Ishikawa (cell line): ENCODE measurements around the gene IKZF2.
A peak's percentile ranks its signal among the peaks of the same experiment; 100 is the strongest.

Experiments
- CEBPB ChIP-seq: IDR thresholded peaks from 2 replicates; pipeline ENCODE4 v1.6.1; 2012
- CREB1 ChIP-seq: IDR thresholded peaks from 2 replicates; pipeline ENCODE4 v1.6.1; 2012; ENCODE audit warnings: low read depth
- EGR1 ChIP-seq: IDR thresholded peaks from 2 replicates; pipeline ENCODE4 v1.6.1; 2012
- EP300 ChIP-seq: IDR thresholded peaks from 2 replicates; pipeline ENCODE4 v1.6.1; 2012; ENCODE audit warnings: borderline replicate concordance
- FOXM1 ChIP-seq: IDR thresholded peaks from 2 replicates; pipeline ENCODE4 v1.6.1; 2012; ENCODE audit warnings: low read depth, borderline replicate concordance
- NFIC ChIP-seq: IDR thresholded peaks from 2 replicates; pipeline ENCODE4 v1.6.1; 2012
- RAD21 ChIP-seq: IDR thresholded peaks from 2 replicates; pipeline ENCODE4 v1.6.1; 2012; ENCODE audit warnings: low read depth
- TAF1 ChIP-seq: IDR thresholded peaks from 2 replicates; pipeline ENCODE4 v1.6.1; 2012; ENCODE audit warnings: low read depth, mild to moderate bottlenecking
- TCF12 ChIP-seq: IDR thresholded peaks from 2 replicates; pipeline ENCODE4 v1.6.1; 2012; ENCODE audit warnings: low read depth
- TEAD4 ChIP-seq: IDR thresholded peaks from 2 replicates; pipeline ENCODE4 v1.6.1; 2012
- YY1 ChIP-seq: IDR thresholded peaks from 2 replicates; pipeline ENCODE4 v1.6.1; 2012; ENCODE audit warnings: low read depth
- ZBTB7A ChIP-seq: IDR thresholded peaks from 2 replicates; pipeline ENCODE4 v1.6.1; 2012; ENCODE audit warnings: low read depth
- TF ChIP-seq, protein P1 (sequence below): IDR thresholded peaks from 2 replicates; pipeline ENCODE4 v1.6.1; 2012; ENCODE audit warnings: low read depth, mild to moderate bottlenecking
- TF ChIP-seq, protein P2 (sequence below): IDR thresholded peaks from 2 replicates; pipeline ENCODE4 v1.6.1; 2012
- TF ChIP-seq, protein P3 (sequence below): IDR thresholded peaks from 2 replicates; pipeline ENCODE4 v1.6.1; 2012

IKZF2 gene

DNA sequence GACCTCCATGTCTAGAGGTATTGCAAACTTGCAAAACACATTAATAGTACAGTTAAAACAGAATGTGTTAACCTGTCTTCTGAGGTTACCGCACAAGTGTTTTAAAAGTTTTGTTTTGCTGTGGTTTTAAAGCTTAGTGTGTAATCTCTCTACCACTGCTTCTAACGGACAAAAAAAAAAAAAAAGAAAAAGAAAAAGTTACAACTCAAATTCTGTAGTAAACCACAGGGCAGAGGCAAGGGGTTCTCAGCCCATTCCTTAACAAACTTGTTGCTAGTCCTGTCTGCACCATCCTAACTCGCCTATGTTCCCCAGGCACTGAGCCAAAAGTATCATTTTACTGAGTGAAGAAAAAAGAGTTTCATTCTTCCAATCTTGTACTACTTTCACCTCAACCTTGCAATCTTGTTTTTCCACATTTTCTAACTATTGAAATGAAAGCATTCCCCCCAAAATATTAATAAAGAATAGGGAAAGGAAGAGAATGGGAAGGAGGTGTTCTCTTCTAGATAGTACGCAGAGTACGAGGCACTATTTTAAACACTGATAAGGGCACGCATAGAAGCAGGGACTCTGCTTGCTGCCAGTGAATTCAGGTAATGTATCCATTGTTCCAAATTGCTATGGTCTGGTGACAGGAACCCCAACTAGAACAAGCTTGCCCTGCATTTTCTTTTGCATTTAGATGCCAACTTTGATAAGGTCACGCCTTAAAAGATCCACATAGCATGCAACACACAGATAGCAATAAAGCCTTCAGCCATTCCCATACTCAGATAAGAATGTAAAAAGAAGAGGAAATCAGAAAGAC is 47.1 kb downstream of the IKZF2 start:
- TF ChIP-seq NFIC (peak; percentile 81), TEAD4 (no peak), YY1 (no peak), ZBTB7A (no peak)

DNA sequence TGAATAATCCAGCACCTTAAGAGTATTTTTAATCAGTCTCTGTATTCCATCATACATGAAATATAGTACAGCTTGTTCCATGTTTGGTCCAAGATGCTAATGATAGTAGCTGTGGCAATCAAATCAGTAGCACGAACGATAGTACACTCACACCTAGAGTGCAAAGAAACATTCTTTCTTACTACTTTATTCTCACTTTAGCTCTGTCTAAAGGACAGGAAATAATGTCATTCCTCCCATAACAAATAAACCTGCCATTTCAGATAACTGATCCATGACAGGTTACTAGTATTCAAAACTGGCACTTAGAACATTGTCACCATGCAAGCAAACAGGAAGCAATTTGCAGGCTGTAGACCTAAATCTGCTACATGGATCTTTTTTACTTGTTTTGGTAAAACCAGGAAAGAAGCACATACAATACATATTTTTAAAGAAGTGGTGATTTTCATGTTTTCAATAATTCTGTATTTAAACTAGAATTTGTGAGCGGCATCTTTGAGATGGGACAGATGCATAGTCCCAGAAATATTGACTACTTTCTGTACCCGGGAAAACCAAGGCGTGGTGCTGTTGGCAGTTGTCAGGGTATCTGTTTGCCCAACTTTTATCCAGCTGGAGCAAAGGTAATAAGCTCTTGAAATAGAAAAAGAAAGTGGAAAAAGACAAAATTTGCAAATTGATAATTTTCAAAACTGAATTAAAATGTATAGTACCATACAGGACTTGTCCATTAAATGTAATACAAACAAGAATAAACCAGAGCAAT is 49.5 kb downstream of the IKZF2 start:
- TF ChIP-seq, protein P1, sequence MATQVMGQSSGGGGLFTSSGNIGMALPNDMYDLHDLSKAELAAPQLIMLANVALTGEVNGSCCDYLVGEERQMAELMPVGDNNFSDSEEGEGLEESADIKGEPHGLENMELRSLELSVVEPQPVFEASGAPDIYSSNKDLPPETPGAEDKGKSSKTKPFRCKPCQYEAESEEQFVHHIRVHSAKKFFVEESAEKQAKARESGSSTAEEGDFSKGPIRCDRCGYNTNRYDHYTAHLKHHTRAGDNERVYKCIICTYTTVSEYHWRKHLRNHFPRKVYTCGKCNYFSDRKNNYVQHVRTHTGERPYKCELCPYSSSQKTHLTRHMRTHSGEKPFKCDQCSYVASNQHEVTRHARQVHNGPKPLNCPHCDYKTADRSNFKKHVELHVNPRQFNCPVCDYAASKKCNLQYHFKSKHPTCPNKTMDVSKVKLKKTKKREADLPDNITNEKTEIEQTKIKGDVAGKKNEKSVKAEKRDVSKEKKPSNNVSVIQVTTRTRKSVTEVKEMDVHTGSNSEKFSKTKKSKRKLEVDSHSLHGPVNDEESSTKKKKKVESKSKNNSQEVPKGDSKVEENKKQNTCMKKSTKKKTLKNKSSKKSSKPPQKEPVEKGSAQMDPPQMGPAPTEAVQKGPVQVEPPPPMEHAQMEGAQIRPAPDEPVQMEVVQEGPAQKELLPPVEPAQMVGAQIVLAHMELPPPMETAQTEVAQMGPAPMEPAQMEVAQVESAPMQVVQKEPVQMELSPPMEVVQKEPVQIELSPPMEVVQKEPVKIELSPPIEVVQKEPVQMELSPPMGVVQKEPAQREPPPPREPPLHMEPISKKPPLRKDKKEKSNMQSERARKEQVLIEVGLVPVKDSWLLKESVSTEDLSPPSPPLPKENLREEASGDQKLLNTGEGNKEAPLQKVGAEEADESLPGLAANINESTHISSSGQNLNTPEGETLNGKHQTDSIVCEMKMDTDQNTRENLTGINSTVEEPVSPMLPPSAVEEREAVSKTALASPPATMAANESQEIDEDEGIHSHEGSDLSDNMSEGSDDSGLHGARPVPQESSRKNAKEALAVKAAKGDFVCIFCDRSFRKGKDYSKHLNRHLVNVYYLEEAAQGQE: no peak
- TF ChIP-seq TEAD4 (no peak), YY1 (no peak), TAF1 (no peak), ZBTB7A (no peak), TCF12 (no peak), RAD21 (no peak), FOXM1 (no peak), EP300 (no peak), NFIC (no peak), CEBPB (no peak)
- TF ChIP-seq, protein P2, sequence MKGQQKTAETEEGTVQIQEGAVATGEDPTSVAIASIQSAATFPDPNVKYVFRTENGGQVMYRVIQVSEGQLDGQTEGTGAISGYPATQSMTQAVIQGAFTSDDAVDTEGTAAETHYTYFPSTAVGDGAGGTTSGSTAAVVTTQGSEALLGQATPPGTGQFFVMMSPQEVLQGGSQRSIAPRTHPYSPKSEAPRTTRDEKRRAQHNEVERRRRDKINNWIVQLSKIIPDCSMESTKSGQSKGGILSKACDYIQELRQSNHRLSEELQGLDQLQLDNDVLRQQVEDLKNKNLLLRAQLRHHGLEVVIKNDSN: no peak

DNA sequence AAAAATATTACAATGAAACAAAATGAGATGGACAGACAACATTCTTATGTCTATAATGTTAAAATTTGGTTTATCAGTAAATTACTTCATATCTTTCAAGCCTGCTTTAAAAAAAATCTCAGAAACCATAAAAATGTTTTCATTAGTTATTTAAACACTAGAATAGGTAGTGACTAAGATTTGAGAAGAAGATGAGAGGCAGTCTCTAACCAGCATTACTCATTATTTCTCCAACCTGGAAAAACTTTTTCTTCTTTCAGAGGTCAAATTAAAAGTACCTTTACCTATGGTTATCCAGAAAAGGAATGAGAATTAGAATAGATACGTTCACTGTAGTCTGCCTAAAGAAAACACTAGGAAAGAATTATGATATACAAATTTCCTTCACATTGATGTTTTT is 50.3 kb downstream of the IKZF2 start:
- no peak for TF ChIP-seq ZBTB7A

DNA sequence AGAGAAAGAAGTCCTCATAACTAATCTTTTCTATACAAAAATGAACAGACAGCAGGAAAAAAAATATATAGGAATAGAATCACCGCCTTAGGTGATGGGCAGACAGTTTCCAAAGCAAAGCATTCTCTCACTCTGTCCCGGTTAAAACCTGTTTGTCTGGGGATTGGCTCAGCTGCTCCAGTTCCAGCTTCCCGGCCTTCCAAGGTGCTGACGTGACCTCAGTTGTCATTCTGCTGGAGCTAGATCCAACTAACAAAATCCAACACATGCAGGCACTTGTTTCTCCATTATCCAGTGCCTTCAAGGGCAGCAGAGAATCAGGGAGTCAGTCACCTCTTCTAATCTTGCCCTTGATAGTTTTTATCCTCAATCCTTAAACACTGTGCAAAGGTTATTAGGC is 52.8 kb downstream of the IKZF2 start:
- TF ChIP-seq CEBPB (no peak), CREB1 (no peak), TEAD4 (no peak), ZBTB7A (no peak), FOXM1 (no peak), TAF1 (no peak), TCF12 (no peak), RAD21 (no peak), NFIC (no peak), EGR1 (no peak), EP300 (no peak)
- TF ChIP-seq, protein P1: no peak
- TF ChIP-seq, protein P2: no peak
- TF ChIP-seq, protein P3, sequence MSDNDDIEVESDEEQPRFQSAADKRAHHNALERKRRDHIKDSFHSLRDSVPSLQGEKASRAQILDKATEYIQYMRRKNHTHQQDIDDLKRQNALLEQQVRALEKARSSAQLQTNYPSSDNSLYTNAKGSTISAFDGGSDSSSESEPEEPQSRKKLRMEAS: no peak

DNA sequence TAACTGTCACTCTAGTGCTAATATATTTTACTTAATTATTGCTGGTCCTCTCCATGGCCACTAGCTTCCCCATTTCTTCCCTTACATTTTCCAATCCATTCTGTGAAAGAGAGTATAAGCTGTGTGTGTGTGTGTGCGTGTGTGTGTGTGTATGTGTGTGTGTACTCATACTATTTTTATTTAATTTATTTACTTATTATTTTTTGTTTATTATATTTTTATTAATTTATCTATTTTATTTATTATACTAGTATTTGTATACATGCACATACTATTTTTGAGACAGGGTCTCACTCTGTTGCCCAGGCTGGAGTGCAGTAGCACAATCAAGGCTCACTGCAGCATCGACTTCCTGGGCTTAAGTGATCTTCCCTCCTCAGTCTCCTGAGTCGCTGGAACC is 59.6 kb downstream of the IKZF2 start:
- TF ChIP-seq CEBPB (no peak), EP300 (no peak), RAD21 (no peak), TCF12 (no peak), NFIC (no peak), TEAD4 (no peak), EGR1 (no peak), TAF1 (no peak), FOXM1 (no peak), ZBTB7A (no peak), YY1 (no peak)
- TF ChIP-seq, protein P1: no peak
- TF ChIP-seq, protein P2: no peak
- TF ChIP-seq, protein P3: no peak
